HG02571 (cell line): ENCODE results near the gene CCDC57.

ENCODE experiments used
- ATAC-seq: cut with Tn5 transposase; IDR thresholded peaks from one replicate; pipeline ENCODE4 v1.9.1; 2021; ENCODE audit warnings: mild to moderate bottlenecking, moderate library complexity; ENCODE audit not compliant: unreplicated experiment

CCDC57 gene

GRCh38 chr17:82096709-82097183 is 115.9 kb downstream of the CCDC57 start:
- no peak for ATAC-seq

GRCh38 chr17:82095777-82096708 is 116.6 kb downstream of the CCDC57 start:
- no peak for ATAC-seq

- no peak for ATAC-seq
Measured at GRCh38 chr17:82094931-82095776, 117.5 kb downstream of the CCDC57 start.

- no peak for ATAC-seq
Measured at GRCh38 chr17:82092995-82093751, 119.5 kb downstream of the CCDC57 start.

- no peak for ATAC-seq
Measured at GRCh38 chr17:82092628-82092994, 120.0 kb downstream of the CCDC57 start.

GRCh38 chr17:82092094-82092586 is 120.5 kb downstream of the CCDC57 start:
- ATAC-seq, result no peak

GRCh38 chr17:82091264-82092066 is 121.2 kb downstream of the CCDC57 start:
- ATAC-seq, result no peak

GRCh38 chr17:82090549-82091263 is 121.9 kb downstream of the CCDC57 start:
- ATAC-seq, result no peak

GRCh38 chr17:82089723-82090548 is 122.7 kb downstream of the CCDC57 start:
- no peak for ATAC-seq

- ATAC-seq, result no peak
Measured at GRCh38 chr17:82088838-82089722, 123.6 kb downstream of the CCDC57 start.

- no peak for ATAC-seq
Measured at GRCh38 chr17:82087961-82088837, 124.4 kb downstream of the CCDC57 start.

GRCh38 chr17:82086941-82087906 is 125.4 kb downstream of the CCDC57 start:
- no peak for ATAC-seq

GRCh38 chr17:82085931-82086764 is 126.5 kb downstream of the CCDC57 start:
- no peak for ATAC-seq
